GM10266 (cell line): ENCODE data around the gene PHLDB3.

Experiments used
- DNase-seq: peaks from one replicate; pipeline ENCODE4 v3.0.0; 2012; ENCODE audit errors: extremely low spot score
- TF ChIP-seq, protein P1 (sequence below): IDR thresholded peaks from 2 replicates; pipeline ENCODE4 v1.5.1; 2012; ENCODE audit warnings: mild to moderate bottlenecking, low read depth; ENCODE audit not compliant: control insufficient read depth, insufficient read depth; ENCODE audit errors: missing control alignments

The PHLDB3 gene

DNA sequence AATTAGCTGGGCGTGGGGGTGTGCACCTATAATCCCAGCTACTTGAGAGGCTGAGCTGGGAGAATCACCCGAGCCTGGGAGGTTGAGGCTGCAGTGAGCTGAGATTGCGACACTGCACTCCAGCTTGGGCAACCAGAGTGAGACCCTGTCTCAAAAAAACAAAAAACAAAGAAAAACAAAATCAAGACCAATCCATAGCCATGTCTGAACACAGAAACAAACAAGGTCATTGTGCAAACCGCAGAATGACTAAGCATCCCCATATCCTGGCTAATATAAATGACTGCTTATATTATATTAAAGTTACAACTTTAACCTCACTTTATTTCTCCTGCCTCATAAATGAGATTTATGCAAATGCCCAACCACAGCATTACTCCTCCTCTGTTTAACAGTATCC is 36.8 kb downstream of the PHLDB3 start:
- TF ChIP-seq, protein P1, sequence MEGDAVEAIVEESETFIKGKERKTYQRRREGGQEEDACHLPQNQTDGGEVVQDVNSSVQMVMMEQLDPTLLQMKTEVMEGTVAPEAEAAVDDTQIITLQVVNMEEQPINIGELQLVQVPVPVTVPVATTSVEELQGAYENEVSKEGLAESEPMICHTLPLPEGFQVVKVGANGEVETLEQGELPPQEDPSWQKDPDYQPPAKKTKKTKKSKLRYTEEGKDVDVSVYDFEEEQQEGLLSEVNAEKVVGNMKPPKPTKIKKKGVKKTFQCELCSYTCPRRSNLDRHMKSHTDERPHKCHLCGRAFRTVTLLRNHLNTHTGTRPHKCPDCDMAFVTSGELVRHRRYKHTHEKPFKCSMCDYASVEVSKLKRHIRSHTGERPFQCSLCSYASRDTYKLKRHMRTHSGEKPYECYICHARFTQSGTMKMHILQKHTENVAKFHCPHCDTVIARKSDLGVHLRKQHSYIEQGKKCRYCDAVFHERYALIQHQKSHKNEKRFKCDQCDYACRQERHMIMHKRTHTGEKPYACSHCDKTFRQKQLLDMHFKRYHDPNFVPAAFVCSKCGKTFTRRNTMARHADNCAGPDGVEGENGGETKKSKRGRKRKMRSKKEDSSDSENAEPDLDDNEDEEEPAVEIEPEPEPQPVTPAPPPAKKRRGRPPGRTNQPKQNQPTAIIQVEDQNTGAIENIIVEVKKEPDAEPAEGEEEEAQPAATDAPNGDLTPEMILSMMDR = no peak
- DNase-seq = no peak

DNA sequence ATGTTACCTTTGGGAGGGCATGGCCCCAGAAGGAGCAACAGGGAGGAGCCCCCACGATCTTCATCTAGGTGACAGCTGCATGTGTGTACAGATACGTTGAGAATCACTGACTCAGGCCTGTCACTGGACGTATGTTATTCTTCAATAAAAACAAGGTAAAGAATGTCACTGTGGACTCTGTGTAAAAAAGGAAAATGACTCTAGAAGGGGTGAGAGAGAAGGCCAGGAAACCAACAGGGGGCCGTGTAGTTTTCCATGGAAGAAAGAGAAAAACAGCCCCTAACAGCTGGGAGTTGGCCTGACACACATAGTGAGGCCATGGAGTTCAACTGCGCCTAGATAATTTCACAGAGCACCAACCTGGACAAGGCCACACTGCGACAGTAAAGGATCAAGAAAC is 37.3 kb downstream of the PHLDB3 start:
- DNase-seq = no peak
- TF ChIP-seq, protein P1 = no peak

DNA sequence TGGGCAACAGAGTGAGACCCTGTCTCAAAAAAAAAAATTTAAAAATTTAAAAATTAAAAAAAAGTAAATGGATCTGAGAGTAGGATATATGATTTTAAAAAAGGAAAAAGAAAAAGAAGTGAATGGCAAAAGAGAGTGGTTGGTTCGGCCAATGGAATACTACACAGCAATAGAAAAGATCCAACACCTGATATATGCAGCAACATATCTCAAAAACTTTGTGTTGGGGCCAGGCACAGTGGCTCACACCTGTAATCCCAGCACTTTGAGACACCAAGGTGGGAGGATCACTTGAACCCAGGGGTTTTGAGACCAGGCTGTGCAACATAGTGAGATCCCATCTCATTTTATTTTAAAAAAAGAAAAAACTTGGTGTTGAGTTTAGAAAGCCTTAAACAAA is 37.8 kb downstream of the PHLDB3 start:
- TF ChIP-seq, protein P1 = no peak
- no peak for DNase-seq

DNA sequence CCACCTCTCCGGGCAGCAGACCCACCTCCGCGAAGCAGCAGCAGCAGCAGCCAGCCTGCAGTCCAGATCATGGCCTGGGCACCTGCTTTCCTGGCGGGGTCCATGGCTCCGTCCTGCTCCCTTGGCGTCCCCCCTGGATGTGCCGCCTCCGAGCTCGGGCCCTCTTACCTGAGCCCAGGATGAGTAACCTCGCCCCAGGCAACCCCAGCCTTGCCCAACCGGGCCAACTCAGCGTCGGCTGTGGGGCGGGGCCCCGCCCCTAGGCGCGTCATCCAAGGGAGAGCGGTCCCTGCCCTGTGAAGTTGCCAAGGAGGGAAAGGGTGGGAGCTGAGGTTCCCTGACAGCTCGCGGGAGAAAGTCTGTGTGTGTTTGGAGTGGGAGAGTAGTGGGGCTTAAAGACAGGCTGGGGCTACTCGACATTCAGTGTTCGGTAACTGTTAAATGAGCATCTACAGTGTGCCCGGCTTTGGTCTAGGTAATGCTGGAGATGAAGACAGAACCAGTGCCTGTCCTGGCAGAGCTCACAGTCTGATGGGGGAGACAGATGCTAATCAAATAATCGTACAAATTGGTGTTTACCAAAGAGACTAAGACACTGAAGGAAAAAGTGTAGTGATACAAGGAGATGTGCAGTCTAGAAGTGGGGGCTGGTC is 39.0 kb downstream of the PHLDB3 start, which contains the start of gene LYPD3:
TSS of gene LYPD3 (minus strand) at position 141 of the 653 bp plus-strand sequence. CDS start at position 104, 37 bp downstream.
- DNase-seq = no peak
- TF ChIP-seq, protein P1 = no peak

DNA sequence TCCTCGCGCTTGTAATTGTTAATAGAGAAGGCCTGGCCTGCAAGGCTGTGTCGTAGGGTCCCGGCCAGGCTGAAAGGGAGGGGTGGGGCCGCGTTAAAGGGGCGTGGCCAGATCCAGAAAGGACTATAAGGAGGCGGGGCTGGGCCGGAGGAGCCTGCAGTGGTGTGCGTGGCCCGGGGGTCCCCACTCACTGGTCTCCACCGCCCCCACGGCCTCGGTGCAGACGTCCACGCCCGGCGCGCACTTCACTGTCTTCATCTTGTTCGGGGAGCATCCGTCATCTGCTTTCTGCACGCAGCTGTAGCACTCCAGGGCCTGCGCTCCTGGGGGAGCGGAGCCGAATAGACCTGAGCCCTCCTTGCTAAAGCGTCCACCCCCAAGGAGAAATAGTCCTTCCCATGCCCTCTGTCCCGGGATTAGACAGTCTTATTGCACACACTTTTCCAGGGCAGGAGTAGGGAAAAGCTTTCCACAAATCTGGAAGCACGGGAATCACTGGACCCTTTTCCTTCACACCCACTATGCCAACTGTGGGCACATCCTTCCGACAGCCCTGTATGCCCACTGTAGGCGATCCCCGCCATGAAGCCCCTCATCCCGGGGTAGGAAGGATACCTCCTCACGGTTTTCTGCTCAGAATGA is 40.3 kb downstream of the PHLDB3 start:
- peak; percentile 80 for DNase-seq
- TF ChIP-seq, protein P1 = no peak

DNA sequence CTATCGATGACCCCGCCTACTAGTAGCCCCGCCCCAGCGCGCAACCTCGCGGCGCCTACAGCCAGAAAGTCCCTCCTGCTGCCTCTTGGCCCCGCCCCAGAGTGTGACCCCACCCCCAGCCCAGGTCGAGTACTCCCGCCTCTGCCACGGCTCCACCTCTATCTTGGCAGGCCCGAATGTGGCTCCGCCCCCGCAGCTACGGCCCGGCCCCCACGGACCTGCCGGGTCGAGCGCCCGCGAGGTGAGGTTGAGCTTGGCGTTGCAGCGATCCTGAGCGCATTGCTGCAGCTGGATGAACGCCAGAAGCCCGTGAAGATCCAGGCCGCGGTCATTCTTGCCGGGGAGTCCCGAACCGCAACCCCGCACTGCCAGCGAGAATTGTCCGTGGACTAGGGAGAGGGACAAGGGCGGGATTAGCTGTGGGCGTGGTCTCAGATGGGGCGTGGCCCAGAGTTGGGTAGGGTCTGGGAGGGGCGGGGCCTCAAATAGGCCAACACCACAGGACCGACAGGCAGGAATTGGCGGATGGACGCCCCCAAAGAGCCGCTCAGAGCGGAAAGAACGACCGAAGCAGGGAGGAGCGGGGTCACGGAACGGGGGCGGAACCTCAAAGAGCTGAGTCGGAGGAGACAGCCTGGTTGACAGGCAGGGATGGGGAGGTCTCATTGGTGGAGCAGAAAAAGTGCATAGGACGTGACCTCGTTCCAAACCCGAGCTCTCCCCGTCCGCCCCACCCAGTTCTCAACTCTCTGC is 41.0 kb downstream of the PHLDB3 start:
- DNase-seq = peak; percentile 97
- TF ChIP-seq, protein P1 = no peak
